MM.1S (cell line): ENCODE data around the gene LSAMP.

Experiments
- DNase-seq: peaks from one replicate; pipeline ENCODE4 v3.0.0-alpha.2; 2015
- H2AFZ ChIP-seq: fragments of 300-600 bp; sonication (generic); 2 replicates; pipeline ENCODE4 v1.6.0; 2016; ENCODE audit warnings: antibody characterized with exemption, low read length
- H3F3A ChIP-seq: fragments of 300-600 bp; sonication (generic); 2 replicates; pipeline ENCODE4 v1.6.1; 2016; ENCODE audit warnings: mild to moderate bottlenecking, antibody characterized with exemption, low read length, moderate library complexity, mixed read lengths; ENCODE audit not compliant: insufficient read depth
- H3K27ac ChIP-seq: fragments of 300-600 bp; sonication (generic); 2 replicates; pipeline ENCODE4 v1.5.1; 2016; ENCODE audit warnings: mild to moderate bottlenecking, low read length
- H3K27me3 ChIP-seq: fragments of 300-600 bp; sonication (generic); replicated peaks from 2 replicates; pipeline ENCODE4 v1.6.0; 2016; ENCODE audit warnings: low read length; ENCODE audit not compliant: insufficient read depth
- H3K36me3 ChIP-seq: fragments of 300-600 bp; sonication (generic); replicated peaks from 2 replicates; pipeline ENCODE4 v1.6.1; 2016; ENCODE audit warnings: mild to moderate bottlenecking, low read length, mixed read lengths; ENCODE audit not compliant: insufficient read depth
- H3K4me1 ChIP-seq: fragments of 300-600 bp; sonication (generic); 2 replicates; pipeline ENCODE4 v1.6.1; 2016; ENCODE audit warnings: low read length, mixed read lengths
- H3K4me2 ChIP-seq: fragments of 300-600 bp; sonication (generic); 2 replicates; pipeline ENCODE4 v1.6.0; 2016; ENCODE audit warnings: low read depth, low read length
- H3K4me3 ChIP-seq: fragments of 300-600 bp; sonication (generic); 2 replicates; pipeline ENCODE4 v1.5.1; 2016; ENCODE audit warnings: low read length, mixed read lengths
- H3K79me2 ChIP-seq: fragments of 300-600 bp; sonication (generic); 2 replicates; pipeline ENCODE4 v1.6.1; 2016; ENCODE audit warnings: mixed run types, low read length, mixed read lengths
- H3K9ac ChIP-seq: fragments of 300-600 bp; sonication (generic); 2 replicates; pipeline ENCODE4 v1.6.1; 2016; ENCODE audit warnings: low read length, mixed read lengths
- H3K9me2 ChIP-seq: fragments of 300-600 bp; sonication (generic); replicated peaks from 2 replicates; pipeline ENCODE4 v1.6.1; 2016; ENCODE audit warnings: mild to moderate bottlenecking, low read length, mixed read lengths; ENCODE audit not compliant: insufficient read depth
- H3K9me3 ChIP-seq: fragments of 300-600 bp; sonication (generic); replicated peaks from 2 replicates; pipeline ENCODE4 v1.6.1; 2016; ENCODE audit warnings: mild to moderate bottlenecking, low read length, mixed read lengths; ENCODE audit not compliant: insufficient read depth
- H4K20me1 ChIP-seq: fragments of 300-600 bp; sonication (generic); 2 replicates; pipeline ENCODE4 v1.6.1; 2016; ENCODE audit warnings: mild to moderate bottlenecking, low read length, moderate library complexity, mixed read lengths; ENCODE audit not compliant: insufficient read depth
- CTCF ChIP-seq: fragments of 300-600 bp; sonication (generic); IDR thresholded peaks from 2 replicates; pipeline ENCODE4 v1.5.1; 2016; ENCODE audit warnings: antibody characterized with exemption, low read length, mixed read lengths
- EZH2 ChIP-seq: fragments of 300-600 bp; sonication (generic); optimal IDR thresholded peaks from 2 replicates; pipeline ENCODE3; 2017; ENCODE audit warnings: low read depth, mild to moderate bottlenecking, antibody characterized with exemption, low read length, mixed read lengths
- EZH2phosphoT487 ChIP-seq: fragments of 300-600 bp; sonication (generic); IDR thresholded peaks from 2 replicates; pipeline ENCODE4 v1.6.1; 2018; ENCODE audit warnings: antibody characterized with exemption, low read length

The LSAMP gene

GRCh38 chr3:116118475-116119169 is 326.7 kb downstream of the LSAMP start:
- TF ChIP-seq CTCF = no peak
- no peaks in the 10 kb centered on the region for H3K27me3 ChIP-seq
- H3F3A ChIP-seq = no peaks in the 10 kb centered on the region
- H3K79me2 ChIP-seq = no peaks in the 10 kb centered on the region
- no peak overlapping the region for H2AFZ ChIP-seq
- no peaks in the 10 kb centered on the region for H3K36me3 ChIP-seq
- DNase-seq = no peak
- H3K4me2 ChIP-seq = no peak overlapping the region
- no peaks in the 10 kb centered on the region for H3K9me2 ChIP-seq
- no peak overlapping the region for H3K4me3 ChIP-seq
- H3K4me1 ChIP-seq = no peaks in the 10 kb centered on the region
- no peaks in the 10 kb centered on the region for H4K20me1 ChIP-seq
- no peak overlapping the region for H3K9ac ChIP-seq
- H3K9me3 ChIP-seq = no peaks in the 10 kb centered on the region
- no peak overlapping the region for H3K27ac ChIP-seq

- no peak overlapping the region for H3K4me2 ChIP-seq
- H3K9ac ChIP-seq = no peak overlapping the region
- no peaks in the 10 kb centered on the region for H3K36me3 ChIP-seq
- H4K20me1 ChIP-seq = no peaks in the 10 kb centered on the region
- no peaks in the 10 kb centered on the region for H3K9me2 ChIP-seq
- no peak overlapping the region for H3K4me3 ChIP-seq
- no peaks in the 10 kb centered on the region for H3K9me3 ChIP-seq
- no peak for DNase-seq
- H2AFZ ChIP-seq = no peak overlapping the region
- H3F3A ChIP-seq = no peaks in the 10 kb centered on the region
- H3K27me3 ChIP-seq = no peaks in the 10 kb centered on the region
- no peaks in the 10 kb centered on the region for H3K4me1 ChIP-seq
- no peak overlapping the region for H3K27ac ChIP-seq
- TF ChIP-seq EZH2 = no peak
- TF ChIP-seq EZH2phosphoT487 = no peak
- TF ChIP-seq CTCF = no peak
- H3K79me2 ChIP-seq = no peaks in the 10 kb centered on the region
Measured at GRCh38 chr3:116114586-116114985, 330.7 kb downstream of the LSAMP start.

- Histone ChIP-seq H3F3A (no peaks in the 10 kb centered on the region), H3K27ac (no peak overlapping the region), H3K36me3 (no peaks in the 10 kb centered on the region), H3K79me2 (no peaks in the 10 kb centered on the region), H3K9me3 (no peaks in the 10 kb centered on the region), H3K9me2 (no peaks in the 10 kb centered on the region), H3K4me1 (no peaks in the 10 kb centered on the region), H3K9ac (no peak overlapping the region), H2AFZ (no peak overlapping the region), H4K20me1 (no peaks in the 10 kb centered on the region), H3K4me3 (no peak overlapping the region), H3K27me3 (no peaks in the 10 kb centered on the region), H3K4me2 (no peak overlapping the region)
- TF ChIP-seq EZH2phosphoT487 (no peak), EZH2 (no peak), CTCF (no peak)
- no peak for DNase-seq
Measured at GRCh38 chr3:116112696-116113095, 332.6 kb downstream of the LSAMP start.
